Left hindlimb (tissue), 1 donor: ENCODE measurements around the gene ATP9A.
"Not testable (repeated sequence)": the region's sequence is repeated elsewhere in the genome, so short reads cannot be mapped to it uniquely, and the experiment has no call there.

ENCODE experiments used
- DNase-seq: peaks from one replicate; pipeline ENCODE4 v3.0.0-alpha.2; 2018

The ATP9A gene, protein sequence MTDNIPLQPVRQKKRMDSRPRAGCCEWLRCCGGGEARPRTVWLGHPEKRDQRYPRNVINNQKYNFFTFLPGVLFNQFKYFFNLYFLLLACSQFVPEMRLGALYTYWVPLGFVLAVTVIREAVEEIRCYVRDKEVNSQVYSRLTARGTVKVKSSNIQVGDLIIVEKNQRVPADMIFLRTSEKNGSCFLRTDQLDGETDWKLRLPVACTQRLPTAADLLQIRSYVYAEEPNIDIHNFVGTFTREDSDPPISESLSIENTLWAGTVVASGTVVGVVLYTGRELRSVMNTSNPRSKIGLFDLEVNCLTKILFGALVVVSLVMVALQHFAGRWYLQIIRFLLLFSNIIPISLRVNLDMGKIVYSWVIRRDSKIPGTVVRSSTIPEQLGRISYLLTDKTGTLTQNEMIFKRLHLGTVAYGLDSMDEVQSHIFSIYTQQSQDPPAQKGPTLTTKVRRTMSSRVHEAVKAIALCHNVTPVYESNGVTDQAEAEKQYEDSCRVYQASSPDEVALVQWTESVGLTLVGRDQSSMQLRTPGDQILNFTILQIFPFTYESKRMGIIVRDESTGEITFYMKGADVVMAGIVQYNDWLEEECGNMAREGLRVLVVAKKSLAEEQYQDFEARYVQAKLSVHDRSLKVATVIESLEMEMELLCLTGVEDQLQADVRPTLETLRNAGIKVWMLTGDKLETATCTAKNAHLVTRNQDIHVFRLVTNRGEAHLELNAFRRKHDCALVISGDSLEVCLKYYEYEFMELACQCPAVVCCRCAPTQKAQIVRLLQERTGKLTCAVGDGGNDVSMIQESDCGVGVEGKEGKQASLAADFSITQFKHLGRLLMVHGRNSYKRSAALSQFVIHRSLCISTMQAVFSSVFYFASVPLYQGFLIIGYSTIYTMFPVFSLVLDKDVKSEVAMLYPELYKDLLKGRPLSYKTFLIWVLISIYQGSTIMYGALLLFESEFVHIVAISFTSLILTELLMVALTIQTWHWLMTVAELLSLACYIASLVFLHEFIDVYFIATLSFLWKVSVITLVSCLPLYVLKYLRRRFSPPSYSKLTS

GRCh38 chr20:51767867-51768758 lies at the start of gene ATP9A:
Gene ATP9A, minus strand, starts transcription at chr20:51768390. Its CDS starts 21 bp downstream, at chr20:51768369.
- DNase-seq = peak; percentile 63

- not testable (repeated sequence) for DNase-seq
These were observed 48.7 kb upstream of the ATP9A start for GRCh38 chr20:51816856-51817255.

DNA sequence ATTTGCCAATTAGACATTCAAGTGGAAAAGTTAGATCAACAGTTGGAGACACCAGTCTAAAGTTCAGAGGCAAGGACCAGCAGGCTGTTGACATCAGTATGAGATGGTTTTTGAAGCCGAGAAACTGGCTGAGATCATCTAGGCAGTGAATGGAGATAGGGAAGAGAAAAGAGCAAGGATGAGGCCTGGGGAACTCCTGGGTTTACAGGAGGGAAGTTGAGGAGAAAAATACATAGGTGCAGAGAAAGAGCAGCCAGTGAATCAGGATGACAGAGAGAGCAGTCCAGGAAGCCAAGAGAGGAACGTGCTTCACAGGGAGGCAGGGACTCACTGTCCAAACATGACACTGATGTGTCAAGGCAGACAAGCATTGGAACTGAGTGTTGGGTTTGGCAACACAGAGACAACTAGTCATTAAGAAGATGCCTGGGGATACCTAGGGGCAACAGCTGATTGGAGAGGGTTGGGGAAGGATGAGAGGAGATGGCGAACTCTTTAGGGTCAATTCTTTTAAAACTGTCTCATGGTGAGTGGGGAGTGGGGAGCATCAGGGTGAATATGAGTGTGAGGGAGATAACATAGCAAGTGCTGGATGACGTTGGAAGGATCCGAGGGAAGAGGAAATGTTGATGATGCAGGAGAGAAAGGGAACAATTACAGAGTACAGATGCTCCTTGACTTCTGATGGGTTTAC lies 47.3 kb upstream of the ATP9A start:
- no peak for DNase-seq

DNA sequence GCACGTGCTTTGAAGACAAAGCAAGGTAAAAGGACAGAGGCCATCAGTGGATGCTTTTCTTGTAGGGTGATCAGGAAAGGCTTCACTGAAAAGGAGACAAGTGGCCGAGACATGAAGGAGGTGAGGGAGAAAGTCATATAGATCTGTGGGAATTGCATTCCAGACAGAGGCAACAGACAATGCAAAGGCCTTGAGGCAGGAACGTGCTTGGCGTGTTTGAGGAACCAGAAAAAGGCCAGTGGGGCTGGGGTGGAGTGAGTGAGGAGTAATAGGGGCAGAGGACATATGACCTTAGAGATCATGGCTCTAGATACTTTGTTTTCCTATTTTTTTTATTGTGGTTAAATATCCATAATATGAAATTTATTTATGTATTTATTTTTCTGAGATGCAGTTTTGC lies 44.7 kb upstream of the ATP9A start:
- DNase-seq = no peak

DNA sequence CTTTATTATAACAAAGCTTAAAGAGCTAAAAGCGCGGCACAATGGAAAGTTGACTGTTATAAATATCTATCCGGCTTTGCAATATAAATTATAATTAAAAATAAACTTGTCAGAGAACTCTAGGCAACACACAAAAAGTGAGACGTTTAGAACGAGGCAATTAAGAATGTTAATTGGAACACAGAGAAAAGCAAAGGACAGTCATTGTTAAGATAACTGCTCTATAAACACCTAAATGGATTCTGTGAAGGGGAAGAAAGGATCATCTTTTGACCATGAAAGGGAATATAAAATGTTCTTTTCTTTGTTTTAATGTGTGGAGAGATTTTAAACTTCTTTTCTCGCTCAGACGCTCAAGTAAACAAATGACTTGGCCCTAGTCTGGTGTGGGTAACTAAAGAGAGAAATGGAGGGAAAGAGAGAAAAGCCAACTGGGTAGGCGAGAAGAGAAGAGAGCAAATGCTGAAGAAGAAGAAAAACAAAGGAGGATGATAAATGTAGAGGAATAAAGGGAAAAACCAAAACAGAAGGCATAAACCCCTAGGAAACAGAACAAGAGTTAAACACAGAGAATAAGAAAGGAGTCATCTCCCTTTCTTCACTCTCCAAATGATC lies 43.4 kb upstream of the ATP9A start:
- no peak for DNase-seq

DNA sequence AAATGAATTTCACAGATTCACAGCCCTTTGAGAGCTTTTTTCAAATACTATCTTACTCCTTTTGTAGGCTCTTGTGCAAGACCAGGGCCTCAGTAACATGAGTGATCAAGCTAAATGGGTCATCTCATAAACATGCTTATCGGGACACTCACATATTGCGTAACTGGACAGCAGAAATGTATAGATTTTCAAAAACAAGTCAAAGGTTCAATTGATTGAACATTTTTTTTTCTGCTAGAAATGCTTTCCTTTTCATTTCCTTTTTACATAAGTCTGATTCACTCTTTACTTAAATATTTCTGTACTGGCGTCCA lies 42.8 kb upstream of the ATP9A start:
- DNase-seq = no peak

- no peak for DNase-seq
These were observed 42.2 kb upstream of the ATP9A start for GRCh38 chr20:51810155-51811041.

GRCh38 chr20:51807720-51808250 lies 39.6 kb upstream of the ATP9A start:
- no peak for DNase-seq

DNA sequence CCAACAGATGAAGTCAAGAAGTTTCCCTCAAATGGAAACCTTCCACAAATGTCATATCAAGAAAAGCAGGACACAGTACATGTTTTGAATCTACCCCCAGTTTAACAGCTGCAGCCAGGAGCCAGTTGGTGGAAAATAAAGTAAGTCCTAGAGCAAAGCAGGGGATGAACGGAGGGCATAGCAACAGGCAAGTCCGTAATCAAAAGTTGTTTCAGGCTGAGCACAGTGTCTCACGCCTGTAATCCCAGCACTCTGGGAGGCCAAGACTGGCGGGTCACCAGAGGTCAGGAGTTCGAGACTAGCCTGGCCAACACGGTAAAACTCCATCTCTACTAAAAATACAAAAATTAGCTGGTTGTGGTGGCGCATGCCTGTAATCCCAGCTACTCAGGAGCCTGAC lies 36.6 kb upstream of the ATP9A start:
- no peak for DNase-seq

DNA sequence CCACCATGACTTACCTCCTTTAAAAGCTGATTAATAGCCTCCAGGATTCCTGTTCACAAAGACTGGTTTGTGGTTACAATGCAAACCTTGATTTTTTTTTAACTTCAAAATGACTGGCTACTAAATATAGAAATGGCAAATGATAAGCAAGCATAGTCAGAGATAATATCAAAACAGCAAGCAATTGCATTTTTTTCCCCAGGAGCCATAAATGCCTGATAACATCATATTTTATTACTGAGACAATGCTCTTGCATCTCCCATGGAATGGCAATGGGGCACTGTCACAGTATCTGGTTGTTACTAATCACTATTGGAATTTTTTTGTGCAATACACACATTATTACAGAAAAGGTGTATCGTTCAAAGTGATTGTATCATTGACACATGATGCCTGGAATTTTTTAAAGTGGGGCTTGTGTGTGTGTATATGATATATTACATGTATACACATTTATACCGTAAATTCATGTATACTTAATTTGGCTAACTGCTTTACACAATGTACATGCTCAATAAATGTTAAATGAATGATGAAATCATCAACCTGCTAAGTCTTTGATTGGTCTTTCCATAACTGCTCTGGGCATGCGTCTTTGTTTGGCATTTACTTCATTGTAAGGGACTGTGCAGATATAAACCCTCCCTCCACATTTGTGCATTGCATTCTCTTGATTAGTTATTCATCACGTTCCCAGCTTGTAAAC lies 35.1 kb upstream of the ATP9A start:
- DNase-seq = no peak

DNA sequence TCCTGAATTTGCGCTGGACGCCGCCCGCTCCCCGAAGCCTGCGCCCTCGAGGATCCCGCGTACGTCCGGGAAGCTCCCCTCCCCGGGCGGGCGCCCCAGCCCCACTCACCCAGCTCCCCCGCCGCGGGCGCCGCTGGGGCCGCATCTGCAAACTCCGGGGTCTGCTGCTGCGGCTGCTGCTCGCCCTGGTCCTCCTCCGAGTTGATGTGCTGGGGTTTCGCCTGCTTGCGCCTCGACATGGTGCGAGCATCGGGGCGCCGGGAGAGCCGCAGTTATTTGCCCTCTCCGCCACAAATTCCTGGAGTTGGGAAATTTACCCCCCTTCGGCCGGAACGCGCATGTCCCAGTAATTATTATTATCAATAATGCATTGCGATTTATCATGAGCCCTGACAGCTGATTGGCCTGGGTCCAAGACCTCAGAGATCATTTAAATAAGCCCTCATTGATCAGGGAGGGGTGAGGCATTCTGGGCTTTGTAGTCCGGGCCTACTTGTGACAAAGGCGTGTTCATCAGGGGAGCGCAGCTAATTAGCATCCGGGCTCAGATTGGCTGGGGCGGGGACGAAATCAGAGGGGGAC lies 34.1 kb upstream of the ATP9A start, which contains the start of gene SALL4:
SALL4 (minus strand) TSS at position 352 of the 582 bp plus-strand sequence; CDS start at position 239, 113 bp downstream.
- DNase-seq = no peak

- no peak for DNase-seq
These were observed 33.6 kb upstream of the ATP9A start for GRCh38 chr20:51801823-51802123.

GRCh38 chr20:51801122-51801822 lies 33.1 kb upstream of the ATP9A start:
- DNase-seq = no peak

- DNase-seq = no peak
These were observed 32.6 kb upstream of the ATP9A start for GRCh38 chr20:51800872-51801121.

GRCh38 chr20:51800060-51800871 lies 32.1 kb upstream of the ATP9A start:
- peak; percentile 82 for DNase-seq

DNA sequence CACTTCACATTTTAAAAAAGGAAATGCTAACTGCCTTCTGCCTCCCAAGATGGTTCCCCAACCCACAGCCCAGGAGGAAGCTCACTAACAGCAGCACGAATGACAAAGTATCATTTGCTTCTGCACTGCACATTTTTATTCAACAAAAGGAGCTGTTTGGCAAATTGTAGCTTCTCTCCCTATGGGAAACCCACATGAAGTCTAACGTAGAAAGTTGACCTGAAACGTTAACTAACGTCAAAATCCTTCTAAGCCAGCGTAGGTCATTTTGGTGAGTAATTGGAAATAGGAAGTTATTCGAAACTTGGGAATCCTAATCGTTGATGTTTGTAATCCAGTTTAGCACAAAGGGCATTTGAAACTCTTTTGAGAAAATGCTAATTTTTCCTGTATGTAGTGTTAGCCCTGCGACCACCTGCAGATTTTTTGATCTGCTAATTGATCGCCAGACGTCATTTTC lies 31.2 kb upstream of the ATP9A start:
- no peak for DNase-seq

- DNase-seq = no peak
These were observed 29.3 kb upstream of the ATP9A start for GRCh38 chr20:51797357-51798025.
